GM21529 (cell line): ENCODE data around the gene DUXB.

ENCODE experiments used
- ATAC-seq: cut with Tn5 transposase; IDR thresholded peaks from one replicate; pipeline ENCODE4 v1.9.1; 2021; ENCODE audit not compliant: unreplicated experiment

The DUXB gene

DNA sequence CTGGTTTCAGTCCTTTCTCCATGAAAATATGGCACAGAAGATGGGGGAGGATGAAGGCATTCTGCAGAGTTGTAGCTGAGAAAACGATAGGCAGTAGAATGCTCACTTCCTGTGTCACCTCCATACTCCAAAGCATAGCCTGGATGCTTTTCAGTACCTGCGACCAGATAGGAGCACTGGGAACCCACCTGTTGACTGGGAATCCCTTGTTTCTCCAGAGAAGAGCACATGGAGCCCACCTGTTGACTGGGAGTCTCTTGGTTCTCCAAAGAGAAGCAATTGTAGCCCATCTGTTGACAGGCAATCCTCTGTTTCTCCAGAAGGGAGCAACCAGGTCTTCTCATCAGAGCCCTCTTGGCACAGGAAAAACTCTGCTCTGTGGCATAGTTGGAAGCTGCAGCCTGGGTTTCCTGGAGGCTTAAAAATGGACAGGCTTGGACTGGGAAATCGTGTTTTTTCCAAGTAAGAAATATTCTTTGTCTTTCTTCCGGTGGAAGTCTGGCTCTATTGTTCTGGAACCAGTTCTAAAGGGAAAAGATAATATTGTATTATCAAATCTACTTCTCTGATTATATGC lies 40.4 kb downstream of the DUXB start:
- no peak for ATAC-seq

DNA sequence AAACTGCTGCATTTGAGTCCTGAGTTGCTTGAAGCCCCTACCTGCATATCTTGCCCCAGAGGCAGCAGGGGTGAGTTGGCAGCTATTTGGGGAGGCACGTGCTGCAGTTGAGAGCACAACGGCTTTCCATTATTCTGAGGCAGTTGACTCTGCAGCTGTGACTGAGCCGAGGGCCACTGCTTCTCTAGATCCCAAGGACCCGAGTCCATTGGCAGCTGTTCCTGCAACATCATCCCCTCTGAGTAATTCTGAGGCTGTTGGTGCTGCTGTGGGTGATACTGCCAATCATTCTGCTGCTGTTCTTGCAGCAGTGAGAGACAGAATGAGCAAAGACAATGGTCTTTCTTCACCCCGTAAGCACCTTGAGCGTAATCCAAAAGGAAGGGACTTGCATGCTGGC lies 40.9 kb downstream of the DUXB start:
- ATAC-seq = no peak

DNA sequence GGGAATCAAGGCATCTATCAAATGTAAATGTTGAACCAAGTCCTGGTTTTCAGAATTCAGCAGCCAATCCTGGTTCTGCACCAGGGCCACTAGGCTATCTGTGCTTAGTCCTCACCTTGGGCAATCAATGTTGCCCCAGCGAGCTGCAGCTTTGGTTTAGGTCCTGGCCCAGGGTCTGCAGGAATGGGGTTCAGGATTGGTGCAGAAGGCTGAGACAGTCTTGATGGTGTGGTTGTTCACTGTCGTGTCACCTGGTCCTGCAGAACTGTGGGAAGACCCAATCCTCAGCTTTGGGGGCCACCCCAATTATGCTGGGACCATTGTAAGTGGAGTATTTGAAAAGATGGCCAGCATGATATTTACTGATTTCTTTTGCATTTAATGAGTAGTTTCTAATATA lies 43.1 kb downstream of the DUXB start:
- no peak for ATAC-seq

DNA sequence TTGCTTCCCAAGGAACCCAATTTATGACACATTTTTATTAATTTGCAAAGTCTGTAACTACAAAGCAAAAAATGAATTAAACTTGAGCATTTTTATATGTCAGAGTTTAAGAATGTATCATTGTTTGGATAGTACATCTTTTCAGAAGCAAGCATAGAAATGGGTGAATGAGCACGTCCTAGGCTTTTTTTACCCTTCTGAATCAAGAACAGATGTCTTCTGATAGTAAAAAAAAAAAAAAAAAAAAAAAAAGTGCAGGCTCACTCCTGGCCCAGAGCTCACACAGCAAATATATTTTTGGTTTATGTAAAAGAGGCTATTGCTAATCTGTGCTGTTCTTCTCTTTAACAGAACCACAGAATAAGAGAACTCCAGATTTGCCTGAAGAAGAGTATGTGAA lies 47.3 kb downstream of the DUXB start:
- no peak for ATAC-seq

DNA sequence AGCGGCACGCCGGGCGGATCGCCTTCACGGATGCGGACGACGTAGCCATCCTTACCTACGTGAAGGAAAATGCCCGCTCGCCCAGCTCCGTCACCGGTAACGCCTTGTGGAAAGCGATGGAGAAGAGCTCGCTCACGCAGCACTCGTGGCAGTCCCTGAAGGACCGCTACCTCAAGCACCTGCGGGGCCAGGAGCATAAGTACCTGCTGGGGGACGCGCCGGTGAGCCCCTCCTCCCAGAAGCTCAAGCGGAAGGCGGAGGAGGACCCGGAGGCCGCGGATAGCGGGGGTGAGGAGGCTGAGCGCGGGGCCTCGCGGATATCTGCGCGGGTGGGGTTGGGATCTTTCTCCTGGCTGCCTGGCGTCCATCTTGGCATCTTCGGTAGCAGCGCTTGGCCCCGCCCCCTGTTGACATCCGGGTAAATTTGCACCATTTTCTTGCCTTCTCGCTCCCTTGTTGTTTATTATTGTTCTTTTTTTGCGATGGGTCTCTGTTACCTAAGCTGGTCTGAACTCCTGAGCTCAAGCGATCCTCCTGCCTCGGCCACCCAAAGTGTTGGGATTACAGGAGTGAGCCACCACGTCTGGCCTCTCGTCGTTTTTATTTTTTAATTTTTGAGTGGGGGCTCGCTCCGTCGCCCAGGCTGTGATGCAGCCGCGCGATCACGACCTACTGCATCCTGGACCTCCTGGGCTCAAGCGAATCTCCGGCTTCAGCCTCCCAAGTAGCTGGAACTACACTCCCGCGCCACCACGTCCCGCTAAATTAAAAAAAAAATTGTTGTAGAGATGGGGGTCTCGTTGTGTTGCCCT lies 52.8 kb downstream of the DUXB start:
- ATAC-seq = peak; percentile 33

DNA sequence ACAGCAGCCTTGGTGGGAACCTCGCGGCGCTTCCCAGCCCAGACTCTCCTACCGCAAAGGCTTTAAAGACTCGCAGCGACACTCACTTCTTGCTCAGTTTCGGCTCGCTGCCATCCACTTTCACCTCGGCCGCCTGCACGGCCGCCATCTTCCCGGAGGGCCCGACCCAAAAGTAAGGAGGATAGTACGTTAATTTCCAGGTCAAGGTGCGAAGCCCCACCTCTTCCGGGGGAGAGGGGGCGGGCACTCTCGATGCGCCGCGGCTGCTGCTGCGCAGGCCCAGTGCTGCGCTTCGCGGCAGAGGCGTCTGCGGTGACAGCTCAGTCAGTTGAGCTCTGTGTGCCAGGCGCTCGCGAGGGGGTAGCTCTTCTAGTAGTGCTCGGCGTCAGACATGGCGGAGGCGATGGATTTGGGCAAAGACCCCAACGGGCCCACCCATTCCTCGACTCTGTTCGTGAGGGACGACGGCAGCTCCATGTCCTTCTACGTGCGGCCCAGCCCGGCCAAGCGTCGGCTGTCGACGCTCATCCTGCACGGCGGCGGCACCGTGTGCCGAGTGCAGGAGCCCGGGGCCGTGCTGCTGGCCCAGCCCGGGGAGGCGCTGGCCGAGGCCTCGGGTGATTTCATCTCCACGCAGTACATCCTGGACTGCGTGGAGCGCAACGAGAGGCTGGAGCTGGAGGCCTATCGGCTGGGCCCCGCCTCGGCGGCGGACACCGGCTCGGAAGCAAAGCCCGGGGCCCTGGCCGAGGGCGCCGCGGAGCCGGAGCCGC lies 53.6 kb downstream of the DUXB start, which contains the start of the genes KARS1 and TERF2IP:
KARS1 (minus strand) TSS at position 174 of the 773 bp plus-strand sequence; CDS start at position 148, 26 bp downstream.
TERF2IP (plus strand) TSS at position 282 of the 773 bp plus-strand sequence; CDS start at position 392, 110 bp downstream.
- peak; percentile 84 for ATAC-seq

DNA sequence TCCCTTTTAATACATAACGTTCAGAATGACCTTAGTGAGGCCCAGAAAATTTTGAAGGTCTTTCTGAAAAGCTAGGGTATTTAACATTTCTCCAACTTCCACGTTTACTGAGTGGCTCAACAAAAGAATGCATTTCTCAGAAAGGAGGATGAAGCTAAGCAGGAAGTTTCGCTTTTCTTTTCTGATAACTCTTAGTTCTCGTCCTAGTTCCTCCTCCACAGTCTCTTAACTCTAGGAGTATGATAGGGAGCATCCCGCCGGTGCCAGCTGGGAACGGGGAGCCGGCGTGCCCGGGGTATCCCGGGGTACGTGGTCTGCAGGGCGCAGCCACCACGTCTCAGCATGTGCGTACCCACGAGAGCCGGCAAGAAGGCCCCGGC lies 54.2 kb downstream of the DUXB start:
- peak; percentile 15 for ATAC-seq

DNA sequence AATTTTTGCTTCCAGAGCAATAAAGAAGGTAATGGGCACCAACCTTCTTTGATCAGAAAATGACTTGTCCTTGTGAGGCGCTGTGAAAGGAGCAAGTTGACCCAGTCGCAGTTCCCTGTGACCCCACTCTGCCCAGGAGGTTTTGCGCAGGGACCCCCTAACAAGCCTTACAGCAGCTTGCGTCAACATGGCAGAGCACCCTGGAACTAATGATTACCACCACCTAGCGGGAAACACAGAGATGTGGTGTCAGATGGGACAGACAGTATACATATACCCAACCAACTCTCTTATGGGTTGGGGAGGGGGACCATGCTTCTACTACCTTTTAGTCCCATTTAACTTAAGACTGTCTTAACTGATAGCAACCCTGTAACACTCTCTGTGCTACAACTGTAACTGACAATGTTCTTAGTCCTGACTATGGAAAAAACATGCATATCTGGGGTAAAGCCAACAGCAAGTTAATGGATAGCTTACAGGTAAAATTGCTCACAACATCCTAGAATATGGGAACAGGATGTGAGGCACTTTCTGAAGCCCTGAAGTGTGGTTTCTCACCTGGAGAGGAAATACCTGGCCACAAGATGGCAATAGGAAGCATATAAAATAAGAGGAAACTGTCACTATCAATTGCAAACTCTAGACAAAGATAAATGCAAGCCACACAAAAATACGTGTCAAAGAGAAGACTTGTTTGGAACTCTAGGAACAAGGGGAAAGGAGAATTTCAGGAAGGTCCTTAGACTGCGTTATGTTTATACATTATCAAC lies 56.8 kb downstream of the DUXB start:
- ATAC-seq = no peak
